ENCODE data around the gene KMO.

DNA sequence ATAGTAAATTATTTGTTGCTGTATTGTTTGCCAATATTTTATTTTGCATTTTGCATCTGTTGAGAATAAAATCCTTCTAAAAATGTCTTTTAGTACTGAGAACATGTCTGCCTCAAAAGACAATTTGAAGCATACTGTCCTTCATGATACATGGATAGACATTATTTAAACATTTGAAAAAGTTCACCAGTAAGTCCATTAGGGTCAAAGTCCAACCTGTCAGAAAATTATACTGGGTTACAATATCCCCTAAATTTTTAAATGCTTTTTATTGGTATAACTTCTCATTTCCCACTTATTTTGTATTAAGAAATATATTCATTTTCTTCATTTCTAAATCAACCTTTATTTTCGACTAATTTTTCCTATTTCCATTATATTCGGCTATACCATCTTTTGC is 98.7 kb downstream of the KMO start:
- TF ChIP-seq, protein P1, sequence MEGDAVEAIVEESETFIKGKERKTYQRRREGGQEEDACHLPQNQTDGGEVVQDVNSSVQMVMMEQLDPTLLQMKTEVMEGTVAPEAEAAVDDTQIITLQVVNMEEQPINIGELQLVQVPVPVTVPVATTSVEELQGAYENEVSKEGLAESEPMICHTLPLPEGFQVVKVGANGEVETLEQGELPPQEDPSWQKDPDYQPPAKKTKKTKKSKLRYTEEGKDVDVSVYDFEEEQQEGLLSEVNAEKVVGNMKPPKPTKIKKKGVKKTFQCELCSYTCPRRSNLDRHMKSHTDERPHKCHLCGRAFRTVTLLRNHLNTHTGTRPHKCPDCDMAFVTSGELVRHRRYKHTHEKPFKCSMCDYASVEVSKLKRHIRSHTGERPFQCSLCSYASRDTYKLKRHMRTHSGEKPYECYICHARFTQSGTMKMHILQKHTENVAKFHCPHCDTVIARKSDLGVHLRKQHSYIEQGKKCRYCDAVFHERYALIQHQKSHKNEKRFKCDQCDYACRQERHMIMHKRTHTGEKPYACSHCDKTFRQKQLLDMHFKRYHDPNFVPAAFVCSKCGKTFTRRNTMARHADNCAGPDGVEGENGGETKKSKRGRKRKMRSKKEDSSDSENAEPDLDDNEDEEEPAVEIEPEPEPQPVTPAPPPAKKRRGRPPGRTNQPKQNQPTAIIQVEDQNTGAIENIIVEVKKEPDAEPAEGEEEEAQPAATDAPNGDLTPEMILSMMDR (IDR thresholded peaks at IDR 0.05), result no peak
- no peak for TF ChIP-seq POLR2A (IDR thresholded peaks at IDR 0.05)
- no peak for TF ChIP-seq EP300 (IDR thresholded peaks at IDR 0.05; ENCODE audit: low read depth)
- no peak for TF ChIP-seq POLR2AphosphoS5 (IDR thresholded peaks at IDR 0.05)
